ENCODE measurements around the gene SHMT2. TPM values are rescaled to one million over a fixed set of nuclear protein-coding genes. Genes with fewer than 3 reads are reported as not detected.

SHMT2 gene
- polyA plus RNA-seq, 4 donors: 22.8 to 150 (median 51.5) TPM

- H3K27ac ChIP-seq (ENCODE audit: low read depth in 1 of 3, low read length in 2 of 3): no peak overlapping the region
- FAIRE-seq (no peak), DNase-seq (no peak)
- 38 to 67% (median 52%) methylated on average over 5 of the region's 5 CpGs for WGBS, 3 donors
- peaks cover 0 to 6% (median 0%) of the 10 kb centered on the region in 3 donors for H3K36me3 ChIP-seq (ENCODE audit: control insufficient read depth in 3 of 3, insufficient read depth in 2 of 3, low read depth in 1 of 3, low read length in 3 of 3)
- peaks cover 0 to 90% (median 68%) of the 10 kb centered on the region in 3 donors for H3K27me3 ChIP-seq (ENCODE audit: control insufficient read depth in 3 of 3, insufficient read depth in 3 of 3, low read length in 3 of 3)
- no peaks in the 10 kb centered on the region for H3K9me3 ChIP-seq (ENCODE audit: control insufficient read depth in 2 of 2, insufficient read depth in 1 of 2, low read depth in 1 of 2, low read length in 1 of 2)
- no peak overlapping the region for H3K4me3 ChIP-seq (ENCODE audit: low read depth in 1 of 3, low read length in 3 of 3)
- H3K4me1 ChIP-seq (ENCODE audit: control insufficient read depth in 3 of 3, insufficient read depth in 2 of 3, low read depth in 1 of 3, low read length in 2 of 3): peaks cover 0 to 19% (median 0%) of the 10 kb centered on the region in 3 donors
These were observed 11.3 kb upstream of the SHMT2 start for GRCh38 chr12:57218030-57218853.

GRCh38 chr12:57219205-57219992 is 10.1 kb upstream of the SHMT2 start:
- no peak overlapping the region for H3K27ac ChIP-seq (ENCODE audit: low read depth in 1 of 3, low read length in 2 of 3)
- FAIRE-seq (no peak), DNase-seq (no peak)
- WGBS, 3 donors: 24 to 56% (median 40%) methylated on average over 14 of the region's 14 CpGs
- H3K36me3 ChIP-seq (ENCODE audit: control insufficient read depth in 3 of 3, insufficient read depth in 2 of 3, low read depth in 1 of 3, low read length in 3 of 3): no peaks in the 10 kb centered on the region
- peaks cover 0 to 98% (median 76%) of the 10 kb centered on the region in 3 donors for H3K27me3 ChIP-seq (ENCODE audit: control insufficient read depth in 3 of 3, insufficient read depth in 3 of 3, low read length in 3 of 3)
- no peaks in the 10 kb centered on the region for H3K9me3 ChIP-seq (ENCODE audit: control insufficient read depth in 2 of 2, insufficient read depth in 1 of 2, low read depth in 1 of 2, low read length in 1 of 2)
- no peak overlapping the region for H3K4me3 ChIP-seq (ENCODE audit: low read depth in 1 of 3, low read length in 3 of 3)
- H3K4me1 ChIP-seq (ENCODE audit: control insufficient read depth in 3 of 3, insufficient read depth in 2 of 3, low read depth in 1 of 3, low read length in 2 of 3): peaks cover 0 to 19% (median 0%) of the 10 kb centered on the region in 3 donors

GRCh38 chr12:57219993-57220754 is 9.3 kb upstream of the SHMT2 start:
- DNase-seq: no peak
- WGBS, 3 donors: 3 to 5% (median 4%) methylated on average over 36 to 38 of the region's 38 CpGs
- H3K27me3 ChIP-seq (ENCODE audit: control insufficient read depth in 3 of 3, insufficient read depth in 3 of 3, low read length in 3 of 3): peaks cover 0 to 98% (median 76%) of the 10 kb centered on the region in 3 donors

GRCh38 chr12:57220770-57221168 is 8.7 kb upstream of the SHMT2 start:
- peaks cover 0 to 24% (median 0%) of the 10 kb centered on the region in 3 donors for H3K4me1 ChIP-seq (ENCODE audit: control insufficient read depth in 3 of 3, insufficient read depth in 2 of 3, low read depth in 1 of 3, low read length in 2 of 3)
- H3K27ac ChIP-seq (ENCODE audit: low read depth in 1 of 3, low read length in 2 of 3): no peak overlapping the region
- peaks cover 0 to 98% (median 74%) of the 10 kb centered on the region in 3 donors for H3K27me3 ChIP-seq (ENCODE audit: control insufficient read depth in 3 of 3, insufficient read depth in 3 of 3, low read length in 3 of 3)
- DNase-seq (no peak), FAIRE-seq (no peak)
- no peaks in the 10 kb centered on the region for H3K9me3 ChIP-seq (ENCODE audit: control insufficient read depth in 2 of 2, insufficient read depth in 1 of 2, low read depth in 1 of 2, low read length in 1 of 2)
- H3K36me3 ChIP-seq (ENCODE audit: control insufficient read depth in 3 of 3, insufficient read depth in 2 of 3, low read depth in 1 of 3, low read length in 3 of 3): no peaks in the 10 kb centered on the region
- no peak overlapping the region for H3K4me3 ChIP-seq (ENCODE audit: low read depth in 1 of 3, low read length in 3 of 3)
- 23 to 43% (median 36%) methylated on average over 1 of the region's 1 CpG for WGBS, 3 donors

More at GRCh38 chr12:57219993-57220754, 9.3 kb upstream of the SHMT2 start:
- Histone ChIP-seq H3K27ac (ENCODE audit: low read depth in 1 of 3, low read length in 2 of 3) (no peak overlapping the region), H3K4me1 (ENCODE audit: control insufficient read depth in 3 of 3, insufficient read depth in 2 of 3, low read depth in 1 of 3, low read length in 2 of 3) (peaks cover 0 to 22% (median 0%) of the 10 kb centered on the region in 3 donors), H3K36me3 (ENCODE audit: control insufficient read depth in 3 of 3, insufficient read depth in 2 of 3, low read depth in 1 of 3, low read length in 3 of 3) (no peaks in the 10 kb centered on the region), H3K9me3 (ENCODE audit: control insufficient read depth in 2 of 2, insufficient read depth in 1 of 2, low read depth in 1 of 2, low read length in 1 of 2) (no peaks in the 10 kb centered on the region), H3K4me3 (ENCODE audit: low read depth in 1 of 3, low read length in 3 of 3) (no peak overlapping the region)
- FAIRE-seq: no peak

- Histone ChIP-seq H3K27ac (ENCODE audit: low read depth in 1 of 3, low read length in 2 of 3) (no peak overlapping the region), H3K9me3 (ENCODE audit: control insufficient read depth in 2 of 2, insufficient read depth in 1 of 2, low read depth in 1 of 2, low read length in 1 of 2) (no peaks in the 10 kb centered on the region), H3K36me3 (ENCODE audit: control insufficient read depth in 3 of 3, insufficient read depth in 2 of 3, low read depth in 1 of 3, low read length in 3 of 3) (no peaks in the 10 kb centered on the region), H3K4me3 (ENCODE audit: low read depth in 1 of 3, low read length in 3 of 3) (no peak overlapping the region), H3K4me1 (ENCODE audit: control insufficient read depth in 3 of 3, insufficient read depth in 2 of 3, low read depth in 1 of 3, low read length in 2 of 3) (peaks cover 0 to 23% (median 0%) of the 10 kb centered on the region in 3 donors), H3K27me3 (ENCODE audit: control insufficient read depth in 3 of 3, insufficient read depth in 3 of 3, low read length in 3 of 3) (peaks cover under 1 to 98% (median 74%) of the 10 kb centered on the region in 3 donors)
- DNase-seq (no peak), FAIRE-seq (no peak)
- 4 to 14% (median 6%) methylated on average over 19 to 24 of the region's 24 CpGs for WGBS, 3 donors
These were observed 8.2 kb upstream of the SHMT2 start for GRCh38 chr12:57221169-57221917.

- WGBS, 3 donors: 18 to 33% (median 23%) methylated on average over 12 to 13 of the region's 13 CpGs
- no peak for DNase-seq
- no peak for FAIRE-seq
- peaks cover 0 to 26% (median 0%) of the 10 kb centered on the region in 3 donors for H3K4me1 ChIP-seq (ENCODE audit: control insufficient read depth in 3 of 3, insufficient read depth in 2 of 3, low read depth in 1 of 3, low read length in 2 of 3)
- no peak overlapping the region for H3K27ac ChIP-seq (ENCODE audit: low read depth in 1 of 3, low read length in 2 of 3)
- peaks cover 4 to 100% (median 71%) of the 10 kb centered on the region in 3 donors for H3K27me3 ChIP-seq (ENCODE audit: control insufficient read depth in 3 of 3, insufficient read depth in 3 of 3, low read length in 3 of 3)
- no peaks in the 10 kb centered on the region for H3K36me3 ChIP-seq (ENCODE audit: control insufficient read depth in 3 of 3, insufficient read depth in 2 of 3, low read depth in 1 of 3, low read length in 3 of 3)
- no peak overlapping the region for H3K4me3 ChIP-seq (ENCODE audit: low read depth in 1 of 3, low read length in 3 of 3)
- no peaks in the 10 kb centered on the region for H3K9me3 ChIP-seq (ENCODE audit: control insufficient read depth in 2 of 2, insufficient read depth in 1 of 2, low read depth in 1 of 2, low read length in 1 of 2)
These were observed 7.0 kb upstream of the SHMT2 start for GRCh38 chr12:57222286-57223190.

All from small intestine (tissue), 7 donors.